HG02571 (cell line): ENCODE data around the gene RFC1.

Experiments used
- ATAC-seq: cut with Tn5 transposase; IDR thresholded peaks from one replicate; pipeline ENCODE4 v1.9.1; 2021; ENCODE audit warnings: mild to moderate bottlenecking, moderate library complexity; ENCODE audit not compliant: unreplicated experiment

Gene RFC1

DNA sequence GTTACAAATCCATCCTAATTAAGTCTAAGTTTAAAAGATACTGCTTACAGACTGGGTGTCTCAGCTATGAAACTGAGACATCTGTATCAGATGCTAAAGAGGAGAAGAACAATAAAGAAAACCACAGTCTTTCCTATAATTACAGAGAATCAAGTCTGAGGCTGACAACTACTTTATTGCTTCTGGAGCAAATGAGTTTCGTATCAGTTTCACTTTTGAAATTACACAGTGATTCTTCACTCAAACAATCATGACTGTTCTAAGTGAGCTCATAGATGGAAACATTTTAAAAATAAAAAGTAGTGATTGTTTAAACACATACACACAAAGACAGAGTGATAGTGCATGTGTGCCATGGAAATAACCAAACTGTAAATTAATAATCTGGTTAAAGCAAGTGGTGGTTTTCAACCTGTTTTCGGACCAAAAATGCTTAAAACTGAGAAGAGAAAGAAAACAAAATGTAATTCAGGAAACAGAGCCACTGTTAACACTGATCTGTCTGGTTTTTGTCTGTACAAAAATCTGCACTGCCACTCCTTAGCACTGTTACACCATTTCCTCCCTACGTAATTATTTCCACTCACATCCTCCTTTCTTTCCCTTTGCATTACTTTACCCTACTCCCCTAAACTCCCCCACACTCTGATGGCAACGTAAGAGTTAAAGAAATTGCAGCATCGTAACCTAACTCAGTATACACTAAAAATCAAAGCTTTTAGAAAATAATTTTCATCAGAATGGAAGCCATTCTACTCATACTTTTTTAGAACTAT lies 12.5 kb downstream of the RFC1 start:
- ATAC-seq: peak; percentile 83

DNA sequence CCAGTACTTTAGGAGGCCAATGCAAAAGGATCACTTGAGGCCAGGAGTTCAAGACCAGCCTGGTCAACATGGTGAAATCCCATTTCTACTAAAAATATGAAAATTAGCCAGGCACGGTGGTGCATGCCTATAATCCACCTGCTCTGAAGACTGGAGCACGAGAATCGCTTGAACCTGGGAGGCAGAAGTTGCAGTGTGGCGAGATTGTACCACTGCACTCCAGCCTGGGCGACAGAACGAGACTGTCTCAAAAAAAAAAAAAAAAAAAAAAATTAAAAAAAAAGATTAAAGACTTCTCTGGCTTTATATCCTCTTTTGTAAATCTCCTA lies 13.0 kb downstream of the RFC1 start:
- ATAC-seq: peak; percentile 6

DNA sequence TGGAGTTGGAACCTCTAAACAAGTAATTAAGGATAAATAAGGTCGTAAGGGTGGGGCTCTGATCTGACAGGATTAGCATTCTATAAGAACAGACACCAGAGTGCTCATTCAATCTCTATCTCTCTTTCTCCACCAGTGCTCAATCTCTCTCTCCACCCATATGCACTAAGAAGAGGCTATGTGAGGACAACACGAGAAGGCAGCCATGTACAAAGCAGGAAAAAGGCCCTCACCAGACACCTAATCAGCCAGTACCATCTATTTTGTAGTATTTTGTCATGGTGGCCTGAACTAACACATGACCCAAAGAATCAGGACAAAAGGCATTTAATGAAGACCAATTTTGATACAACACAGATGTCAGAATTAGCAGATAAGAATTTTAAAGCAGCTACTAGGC lies 16.8 kb downstream of the RFC1 start:
- ATAC-seq: no peak

DNA sequence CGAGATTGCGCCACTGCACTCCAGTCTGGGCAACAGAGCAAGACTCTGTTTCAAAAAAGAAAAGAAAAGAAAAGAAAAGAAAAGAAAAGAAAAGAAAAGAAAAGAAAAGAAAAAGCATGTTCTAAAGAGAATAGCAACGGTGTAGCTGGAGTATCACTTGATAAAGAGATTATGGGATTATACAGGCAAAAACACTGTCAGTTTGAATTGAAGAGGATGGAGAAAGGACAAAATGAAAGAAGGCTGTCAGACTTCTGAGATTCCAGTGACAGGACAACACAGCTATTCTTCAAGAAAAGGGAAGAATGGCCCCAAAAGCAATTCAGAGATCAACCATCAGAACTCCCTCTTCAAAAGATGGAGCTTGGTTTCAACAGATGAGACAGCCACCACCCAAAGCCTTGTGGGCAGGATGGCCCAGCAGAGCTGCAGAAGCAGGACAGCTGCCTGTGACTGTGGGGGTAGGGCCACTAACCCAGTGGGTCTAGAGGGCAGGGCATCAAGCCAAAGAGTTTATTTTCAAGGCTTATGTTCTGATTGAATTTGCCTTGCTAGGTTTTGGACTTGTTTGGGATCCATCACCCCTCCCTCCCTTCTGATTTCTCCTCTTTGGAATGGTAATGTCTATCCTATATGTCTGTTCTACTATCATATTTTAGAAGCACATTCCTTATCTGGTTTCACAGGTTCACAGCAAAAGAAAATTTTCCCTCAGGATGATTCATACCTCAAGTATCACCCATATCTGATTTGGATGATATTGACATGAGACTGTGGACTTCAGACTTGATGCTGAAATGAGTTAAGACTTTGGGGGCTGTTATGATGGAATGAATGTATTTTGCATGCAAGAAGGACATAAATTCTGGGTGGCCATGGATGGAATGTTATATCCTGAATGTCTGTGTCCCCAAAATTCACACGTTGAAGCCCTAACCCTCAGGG lies 17.5 kb downstream of the RFC1 start:
- no peak for ATAC-seq

DNA sequence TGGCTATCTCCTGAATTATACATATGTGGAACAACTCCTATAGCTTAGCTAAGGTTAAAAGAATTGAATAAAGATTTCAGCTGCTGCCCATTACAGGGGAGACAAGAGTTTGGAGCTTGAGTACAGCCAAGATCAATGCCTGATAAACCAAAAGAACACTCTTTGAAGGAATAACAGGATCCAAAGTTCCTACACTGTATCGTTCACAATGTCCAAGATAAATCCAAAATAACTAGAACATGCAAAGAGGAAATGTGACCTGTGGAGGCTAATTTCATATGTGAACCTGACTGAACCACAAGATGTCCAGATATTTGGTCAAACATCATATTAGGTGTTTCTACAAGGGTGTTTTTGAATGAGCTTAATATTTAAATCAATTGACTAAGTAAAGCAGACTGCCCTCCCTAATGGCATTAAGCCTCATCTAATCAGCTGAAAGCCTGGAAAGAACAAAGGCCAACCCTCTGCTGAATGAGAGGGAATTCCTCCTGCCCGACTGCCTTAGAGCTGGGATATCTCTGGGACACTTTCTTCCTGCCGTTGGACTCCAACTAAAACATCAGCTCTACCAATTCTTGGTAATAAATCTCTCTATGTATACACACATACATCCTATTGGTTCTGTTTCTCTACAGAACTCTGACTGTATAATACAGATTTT lies 19.2 kb downstream of the RFC1 start:
- ATAC-seq: no peak

DNA sequence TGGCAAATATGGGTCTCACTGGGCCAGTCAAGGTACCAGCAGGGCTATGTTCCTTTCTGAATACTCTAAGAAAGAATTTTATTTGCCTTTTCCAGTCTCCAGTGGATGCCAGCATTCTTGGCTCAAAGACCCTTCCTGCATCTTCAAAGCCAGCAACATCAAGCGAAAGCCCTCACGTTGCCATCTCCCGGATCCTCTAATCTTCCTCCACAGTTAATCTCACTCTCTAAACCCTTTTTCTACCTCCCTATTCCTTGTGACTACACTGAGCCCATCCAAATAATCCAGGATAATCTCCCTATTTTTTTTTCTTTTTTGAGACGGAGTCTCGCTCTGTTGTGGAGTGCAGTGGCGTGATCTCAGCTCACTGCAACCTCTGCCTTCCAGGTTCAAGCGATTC lies 23.4 kb downstream of the RFC1 start:
- ATAC-seq: no peak

DNA sequence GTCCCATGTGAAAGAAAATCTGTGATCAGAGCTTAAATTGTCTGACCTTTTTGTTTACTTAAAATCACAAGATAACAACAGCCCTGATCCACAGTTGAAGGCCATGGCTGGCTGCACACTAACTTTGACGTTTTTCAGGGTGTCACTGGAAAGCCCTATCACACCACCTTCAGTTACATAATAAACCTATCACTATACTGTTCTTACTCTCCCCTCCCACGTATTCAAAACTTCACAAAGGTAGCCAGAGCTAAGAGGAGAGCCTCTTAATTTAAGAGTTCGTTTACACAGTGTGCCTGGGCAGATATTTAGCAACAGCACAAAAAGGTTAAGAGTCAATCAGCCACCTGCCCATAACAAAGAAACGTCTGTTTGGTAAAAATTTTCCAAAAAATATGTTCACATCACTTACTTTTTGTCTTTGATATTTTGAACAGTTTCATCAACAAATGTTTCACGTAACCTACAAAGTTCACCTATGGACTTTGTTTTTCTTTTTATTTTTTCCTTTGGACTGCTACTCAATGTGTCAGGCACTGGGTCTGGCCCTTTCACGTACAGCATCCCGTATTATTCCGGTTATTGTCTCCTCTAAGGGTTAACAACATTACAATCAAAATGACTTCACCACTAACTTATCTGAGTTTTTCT lies 25.0 kb downstream of the RFC1 start:
- no peak for ATAC-seq

DNA sequence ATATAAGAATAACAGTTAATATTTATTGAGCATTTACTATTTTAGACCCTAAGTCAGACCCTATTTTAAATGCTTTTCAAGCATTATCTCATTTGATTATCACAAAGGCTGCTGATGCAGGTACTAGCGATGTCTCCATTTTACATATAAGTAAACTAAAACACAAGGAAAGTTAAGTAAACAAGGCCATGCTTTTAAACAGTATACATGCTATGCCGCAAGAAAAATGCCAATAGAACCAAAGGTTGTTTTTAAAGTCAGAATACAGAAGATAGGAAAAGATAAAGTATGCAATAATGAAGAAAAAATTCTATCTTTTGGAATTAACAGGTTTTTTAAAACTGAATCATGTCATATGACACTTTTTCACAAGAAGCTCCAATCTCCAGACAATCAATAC lies 26.2 kb downstream of the RFC1 start:
- ATAC-seq: no peak

DNA sequence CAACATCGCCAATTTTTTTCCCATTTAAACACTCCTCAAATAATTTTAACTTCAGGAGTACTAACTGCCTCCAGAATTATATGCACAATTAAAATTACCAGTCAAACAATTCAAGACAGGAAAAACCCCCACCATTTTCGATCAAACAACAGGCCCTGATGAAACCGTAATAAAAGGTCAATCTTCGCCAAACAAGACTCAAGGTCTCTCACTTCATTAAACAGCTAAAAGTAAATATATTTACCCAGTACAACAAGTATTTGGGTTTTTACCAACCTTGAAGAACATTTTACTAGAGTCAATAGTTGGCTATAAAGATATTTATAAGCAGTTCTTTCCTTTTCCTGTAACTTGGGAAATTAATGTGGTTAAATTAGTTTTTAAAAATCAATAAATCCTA lies 28.3 kb downstream of the RFC1 start:
- ATAC-seq: no peak

DNA sequence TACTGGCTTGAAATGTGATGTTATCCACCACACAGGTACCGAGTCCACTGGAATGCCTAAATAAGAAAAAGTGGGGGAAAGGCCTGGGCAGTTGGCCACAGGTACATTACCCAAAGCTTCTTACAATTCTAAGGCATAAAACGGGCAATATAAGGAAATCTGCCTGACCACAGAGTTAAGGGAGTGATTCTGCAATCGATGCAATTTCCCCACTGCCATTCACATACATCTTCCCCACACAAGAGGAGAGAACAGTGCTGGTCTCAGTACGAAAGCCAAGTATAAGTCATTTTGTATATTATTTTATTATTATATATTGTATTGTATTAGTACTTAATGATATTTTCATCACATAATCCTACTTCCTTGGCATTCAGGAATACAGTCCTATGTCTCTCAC lies 30.6 kb downstream of the RFC1 start:
- no peak for ATAC-seq

DNA sequence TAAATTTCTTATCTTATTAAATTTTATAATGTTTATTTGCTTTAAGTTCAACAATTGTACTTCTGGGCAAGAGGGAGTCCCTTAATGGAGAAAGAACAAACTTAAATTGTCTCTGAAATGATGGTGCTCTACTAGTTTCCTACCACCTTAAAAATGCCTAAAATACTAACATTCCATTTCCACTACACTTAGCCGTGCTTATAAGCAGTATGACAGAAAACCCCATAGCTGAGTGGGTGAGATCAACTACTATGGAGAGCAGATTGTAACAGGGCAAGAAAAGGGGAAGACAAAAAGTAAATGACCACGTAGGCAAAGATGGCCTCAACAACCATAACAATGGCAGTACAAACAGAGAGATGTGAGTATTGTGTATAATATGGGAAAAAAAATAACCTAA lies 35.0 kb downstream of the RFC1 start:
- ATAC-seq: no peak

DNA sequence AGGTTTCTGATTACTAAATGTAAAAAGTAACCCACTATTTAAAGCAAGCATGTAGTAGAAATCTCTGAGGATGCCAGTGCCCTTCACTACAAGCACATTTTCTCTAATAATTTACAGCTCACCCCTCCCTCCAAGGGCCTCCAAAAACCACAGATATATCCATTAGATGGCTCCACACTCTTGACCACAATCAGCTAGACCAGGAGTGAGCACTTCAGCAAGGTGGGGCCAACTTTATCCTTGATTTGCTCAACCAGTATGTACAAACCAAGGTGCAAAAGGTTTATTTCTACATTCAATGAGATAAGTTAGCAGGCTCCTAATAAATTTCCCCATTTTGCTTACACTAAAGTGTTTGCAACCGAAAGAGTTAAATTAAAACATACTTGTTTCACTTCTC lies 35.8 kb downstream of the RFC1 start:
- no peak for ATAC-seq

DNA sequence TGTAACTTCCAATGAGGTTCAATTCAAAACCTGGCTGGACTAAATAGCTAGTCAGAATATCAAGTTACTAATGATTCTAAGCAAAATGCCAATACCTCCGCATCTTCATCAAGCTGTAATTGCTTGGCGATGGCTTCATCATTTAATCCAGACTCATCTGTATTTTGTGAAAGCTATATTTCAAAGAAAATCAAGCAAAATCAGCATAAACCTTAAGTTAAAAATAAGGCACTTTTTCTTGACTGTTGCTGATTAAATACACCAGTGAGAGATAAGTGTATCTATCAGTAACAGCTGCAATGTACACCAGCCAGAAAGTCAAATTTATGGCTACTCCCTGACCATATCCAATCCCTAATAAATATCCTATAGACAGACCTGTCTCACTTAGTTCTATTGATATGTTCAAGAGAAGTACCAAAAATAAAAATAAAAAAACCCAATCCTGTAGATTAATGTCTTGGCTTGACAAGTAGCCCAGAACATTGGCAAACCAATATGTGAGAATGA lies 39.6 kb downstream of the RFC1 start:
- ATAC-seq: no peak

DNA sequence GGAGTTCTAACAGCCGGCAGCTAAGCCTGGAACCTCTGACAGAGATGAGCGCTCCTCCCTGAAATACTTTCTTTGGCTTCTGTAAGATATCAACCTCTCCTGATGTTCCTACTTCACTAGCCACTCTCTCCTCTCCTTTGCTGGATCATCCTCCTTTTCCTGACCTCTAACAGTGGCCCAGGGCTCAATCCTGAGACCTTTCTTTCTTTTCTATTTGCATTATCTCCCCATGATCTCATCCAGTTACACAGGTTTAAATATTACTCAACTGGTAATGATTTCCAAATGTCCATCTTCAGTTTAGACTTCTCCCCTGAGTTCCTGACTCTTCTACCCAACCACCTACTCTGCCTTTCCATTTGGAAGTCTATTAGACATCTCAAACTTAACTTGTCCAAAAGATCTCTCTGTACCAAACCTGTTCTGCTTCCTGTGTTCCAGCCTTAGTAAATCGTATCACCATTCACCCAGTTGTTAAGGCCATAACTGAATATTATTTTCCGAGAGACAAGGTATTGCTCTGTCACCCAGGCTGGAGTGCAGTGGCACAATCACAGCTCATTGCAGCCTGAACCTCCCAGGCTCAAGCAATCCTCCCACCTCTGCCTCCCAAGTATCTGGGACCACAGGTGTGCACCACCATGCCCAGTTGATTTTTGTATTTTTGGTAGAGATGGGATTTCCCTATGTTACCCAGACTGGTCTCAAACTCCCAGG lies 41.1 kb downstream of the RFC1 start:
- ATAC-seq: no peak

DNA sequence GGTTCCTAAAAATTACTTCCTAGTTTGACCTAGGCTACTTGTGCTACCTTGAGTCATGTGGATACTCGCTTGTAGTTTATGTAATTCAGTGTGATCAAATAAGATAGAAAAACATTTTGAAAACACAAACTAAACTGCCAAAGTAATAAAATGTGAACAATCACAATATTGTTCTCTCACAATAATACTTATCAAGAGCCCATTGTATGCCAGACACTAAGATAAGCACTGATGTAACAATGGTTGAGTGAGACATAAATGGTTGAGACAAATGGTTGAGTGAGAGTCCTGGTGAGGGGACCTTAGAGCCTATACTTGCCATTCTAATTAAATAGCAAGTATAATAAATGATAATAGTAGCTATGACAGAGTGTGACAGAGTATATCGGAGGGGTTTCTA lies 41.7 kb downstream of the RFC1 start:
- ATAC-seq: no peak

DNA sequence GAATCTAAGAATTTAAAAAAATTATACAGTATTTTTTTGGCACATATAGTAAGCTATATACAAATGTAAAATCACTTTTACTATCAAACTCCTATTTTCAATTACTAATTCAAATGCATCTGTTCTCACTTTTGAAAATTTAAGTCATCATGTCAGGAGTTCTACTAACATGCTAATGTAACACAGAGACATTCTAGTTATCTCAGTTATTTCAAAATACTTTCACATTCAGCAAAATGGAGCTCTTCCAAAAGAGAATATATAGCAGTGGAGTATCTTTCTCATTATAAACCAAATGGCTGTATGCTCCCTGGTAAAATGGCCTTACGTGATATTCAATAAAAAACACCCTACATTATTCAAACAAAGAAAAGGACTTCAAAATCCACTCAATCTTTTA lies 42.3 kb downstream of the RFC1 start:
- no peak for ATAC-seq

DNA sequence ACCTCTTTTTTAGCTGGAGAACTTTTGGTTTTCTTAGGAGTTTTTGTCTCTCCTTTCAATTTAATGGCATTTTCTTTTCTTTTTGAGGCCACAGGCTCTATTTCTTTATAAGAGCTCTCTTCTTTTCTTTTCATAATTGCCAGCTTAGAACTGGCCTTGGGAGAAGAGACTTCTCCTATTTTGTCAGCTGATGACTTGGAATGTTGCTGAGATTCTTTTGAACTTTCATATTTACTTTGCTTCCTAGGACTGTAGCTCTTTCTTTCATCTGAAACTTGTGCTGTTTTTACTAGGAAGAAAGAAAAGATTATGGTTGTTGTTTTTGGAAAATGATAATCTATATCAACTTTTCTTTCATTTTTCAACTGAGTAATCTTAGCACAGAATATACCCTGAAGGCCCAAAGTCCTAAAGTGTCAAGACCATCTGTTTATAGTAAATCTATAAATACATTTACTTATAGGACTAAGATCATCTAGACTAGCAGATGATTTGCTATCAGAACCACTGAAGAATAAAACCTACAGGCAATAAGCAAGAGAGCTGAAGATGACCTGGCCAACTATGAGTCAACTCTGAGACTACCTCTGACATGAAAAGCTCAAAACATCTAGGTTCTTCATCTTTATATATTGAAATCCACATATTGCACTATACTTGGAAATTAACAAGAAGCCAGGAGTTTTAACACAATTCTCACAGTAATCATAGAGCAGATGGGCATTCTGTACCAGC lies 45.6 kb downstream of the RFC1 start:
- no peak for ATAC-seq

DNA sequence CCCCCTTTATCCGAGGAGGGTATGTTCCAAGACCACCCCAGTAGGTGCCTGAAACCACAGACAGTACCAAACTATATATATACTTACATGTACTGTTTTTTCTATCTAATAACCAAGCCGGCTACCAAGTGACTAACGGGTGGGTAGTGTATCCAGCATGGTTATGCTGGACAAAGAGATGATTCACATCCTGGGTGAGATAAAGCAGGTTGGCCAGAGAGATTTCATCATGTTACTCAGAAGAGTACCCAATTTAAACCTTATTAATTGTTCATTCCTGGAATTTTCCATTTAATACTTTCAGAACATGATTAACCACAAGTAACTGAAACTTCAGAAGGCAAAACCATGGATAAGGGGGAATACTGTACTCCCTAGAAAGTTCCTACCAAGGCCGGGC lies 46.5 kb downstream of the RFC1 start:
- no peak for ATAC-seq

DNA sequence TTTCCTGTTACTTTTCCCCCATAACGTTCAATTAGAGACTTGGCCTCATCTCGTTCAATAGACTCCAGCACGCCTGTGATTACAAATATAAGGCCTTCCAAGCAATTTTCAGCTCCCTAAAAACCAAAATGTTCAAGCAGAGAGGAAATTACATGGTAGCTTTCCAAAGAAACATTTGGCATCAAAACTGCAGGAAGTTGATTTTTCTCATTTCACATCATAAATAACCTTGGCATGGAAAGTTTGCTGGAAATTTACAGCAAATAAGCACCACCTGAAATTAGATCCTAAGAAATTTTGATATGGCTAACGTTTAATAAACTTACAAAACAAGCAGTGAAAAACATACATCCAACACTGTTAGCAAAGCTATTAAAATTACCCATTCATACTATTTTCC lies 53.3 kb downstream of the RFC1 start:
- ATAC-seq: no peak

DNA sequence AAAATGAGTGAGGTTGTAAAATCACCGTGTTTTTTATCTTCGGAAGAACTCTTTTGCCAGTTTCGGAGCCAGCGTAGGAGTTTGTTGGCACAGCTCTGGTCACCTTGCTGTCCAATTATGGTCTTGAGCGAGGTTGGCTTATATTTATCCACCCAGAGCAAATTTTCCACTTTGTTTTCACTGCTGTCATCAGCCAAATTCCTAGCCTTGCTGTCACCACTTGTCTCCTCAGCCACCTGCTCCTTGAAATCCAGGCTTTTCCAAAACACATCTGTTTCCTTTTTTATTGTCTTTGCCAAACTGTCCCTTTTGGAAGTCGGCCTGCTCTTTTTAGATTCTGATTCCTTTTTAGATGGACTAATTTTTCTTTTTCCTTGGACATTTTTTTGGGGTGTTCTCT lies 57.6 kb downstream of the RFC1 start:
- no peak for ATAC-seq
